ENCODE measurements around the gene UBAP2. TPM values are rescaled to one million over a fixed set of nuclear protein-coding genes. Genes with fewer than 3 reads are reported as not detected.
"Not testable (repeated sequence)": the region's sequence is repeated elsewhere in the genome, so short reads cannot be mapped to it uniquely, and the experiment has no call there.

Gene UBAP2
- total RNA-seq, 1 experiment from 2014 or later: 62.5 TPM

DNA sequence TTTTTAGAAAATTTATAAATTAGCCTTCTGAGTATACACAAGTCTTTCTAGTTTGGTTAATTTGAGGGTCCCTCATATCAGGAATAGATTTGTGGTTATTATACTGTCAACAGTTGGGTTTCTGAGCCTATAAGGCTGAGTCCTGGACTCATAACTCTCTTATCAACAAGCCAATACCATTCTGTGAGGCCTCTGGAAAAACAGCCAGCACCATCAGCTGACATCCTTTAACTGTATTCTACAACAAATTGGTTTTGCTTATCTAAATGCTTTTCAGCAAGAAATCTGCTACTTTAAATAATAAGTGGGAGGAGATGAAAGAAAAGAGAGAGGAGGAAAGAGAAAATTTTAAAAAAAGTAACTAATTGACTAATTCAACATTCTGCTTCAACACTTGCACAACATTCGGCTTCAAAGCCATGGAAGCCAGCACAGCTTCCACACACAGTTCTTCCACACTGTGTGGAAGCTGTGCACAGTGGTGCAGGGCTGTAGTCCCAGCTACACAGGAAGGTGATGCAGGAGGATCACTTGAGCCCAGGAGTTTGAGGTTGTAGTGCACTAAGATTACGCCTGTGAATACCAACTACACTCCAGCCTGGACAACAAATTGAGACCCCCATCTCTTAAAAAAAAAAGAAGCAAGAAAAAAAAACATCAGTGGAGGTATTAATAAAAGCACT is 84.5 kb downstream of the UBAP2 start:
- H3K27ac ChIP-seq (ENCODE audit: low read depth, low read length, poor library complexity, severe bottlenecking): no peak overlapping the region
- H3K4me3 ChIP-seq (ENCODE audit: low read depth, low read length, poor library complexity, severe bottlenecking): no peak overlapping the region
- no peaks in the 10 kb centered on the region for H3K27me3 ChIP-seq (replicated peaks; ENCODE audit: insufficient read depth, low read depth, low read length, poor library complexity)
- no peak for DNase-seq (ENCODE audit: low spot score)
- TF ChIP-seq, protein P1, sequence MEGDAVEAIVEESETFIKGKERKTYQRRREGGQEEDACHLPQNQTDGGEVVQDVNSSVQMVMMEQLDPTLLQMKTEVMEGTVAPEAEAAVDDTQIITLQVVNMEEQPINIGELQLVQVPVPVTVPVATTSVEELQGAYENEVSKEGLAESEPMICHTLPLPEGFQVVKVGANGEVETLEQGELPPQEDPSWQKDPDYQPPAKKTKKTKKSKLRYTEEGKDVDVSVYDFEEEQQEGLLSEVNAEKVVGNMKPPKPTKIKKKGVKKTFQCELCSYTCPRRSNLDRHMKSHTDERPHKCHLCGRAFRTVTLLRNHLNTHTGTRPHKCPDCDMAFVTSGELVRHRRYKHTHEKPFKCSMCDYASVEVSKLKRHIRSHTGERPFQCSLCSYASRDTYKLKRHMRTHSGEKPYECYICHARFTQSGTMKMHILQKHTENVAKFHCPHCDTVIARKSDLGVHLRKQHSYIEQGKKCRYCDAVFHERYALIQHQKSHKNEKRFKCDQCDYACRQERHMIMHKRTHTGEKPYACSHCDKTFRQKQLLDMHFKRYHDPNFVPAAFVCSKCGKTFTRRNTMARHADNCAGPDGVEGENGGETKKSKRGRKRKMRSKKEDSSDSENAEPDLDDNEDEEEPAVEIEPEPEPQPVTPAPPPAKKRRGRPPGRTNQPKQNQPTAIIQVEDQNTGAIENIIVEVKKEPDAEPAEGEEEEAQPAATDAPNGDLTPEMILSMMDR (conservative IDR thresholded peaks at IDR 0.05; ENCODE audit: low read depth, low read length): no peak
- no peak for TF ChIP-seq EZH2 (IDR thresholded peaks at IDR 0.05; ENCODE audit: borderline replicate concordance, low read depth, low read length, poor library complexity, severe bottlenecking)
- intact Hi-C loops (cut with micrococcal nuclease; ENCODE audit: unreplicated experiment): no loop called here
- BruUV-seq (replicated peaks): no TSS peak
- CTCF ChIA-PET: no interaction called here
- H3K9me3 ChIP-seq (ENCODE audit: low read depth, low read length, poor library complexity, severe bottlenecking): no peaks in the 10 kb centered on the region
- POLR2A ChIA-PET (ENCODE audit: low non-redundant PET): no interaction called here
- peaks cover 19% of the 10 kb centered on the region for H3K36me3 ChIP-seq (ENCODE audit: insufficient read depth, low read length, poor library complexity, severe bottlenecking)
- H3K4me1 ChIP-seq (ENCODE audit: insufficient read depth, low read length, poor library complexity, severe bottlenecking): no peaks in the 10 kb centered on the region

DNA sequence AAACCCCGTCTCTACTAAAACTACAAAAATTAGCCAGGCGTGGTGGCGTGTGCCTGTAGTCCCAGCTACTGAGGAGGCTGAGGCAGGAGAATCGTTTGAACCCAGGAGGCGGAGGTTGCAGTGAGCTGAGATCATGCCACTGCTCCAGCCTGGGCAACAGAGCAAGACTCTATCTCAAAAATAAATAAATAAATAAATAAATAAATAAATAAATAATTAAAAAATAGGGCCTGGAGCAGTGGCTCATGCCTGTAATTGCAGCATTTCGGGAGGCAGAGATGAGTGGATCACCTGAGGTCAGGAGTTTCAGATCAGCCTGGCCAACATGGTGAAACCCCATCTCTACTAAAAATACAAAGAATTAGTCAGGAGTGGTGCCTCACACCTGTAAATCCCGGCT is 86.2 kb downstream of the UBAP2 start:
- DNase-seq (ENCODE audit: low spot score); POLR2A ChIA-PET (ENCODE audit: low non-redundant PET); H3K27ac ChIP-seq (ENCODE audit: low read depth, low read length, poor library complexity, severe bottlenecking); intact Hi-C loops (cut with micrococcal nuclease; ENCODE audit: unreplicated experiment); H3K27me3 ChIP-seq (replicated peaks; ENCODE audit: insufficient read depth, low read depth, low read length, poor library complexity); H3K9me3 ChIP-seq (ENCODE audit: low read depth, low read length, poor library complexity, severe bottlenecking); CTCF ChIA-PET; H3K4me1 ChIP-seq (ENCODE audit: insufficient read depth, low read length, poor library complexity, severe bottlenecking); BruUV-seq (replicated peaks); H3K4me3 ChIP-seq (ENCODE audit: low read depth, low read length, poor library complexity, severe bottlenecking): not testable (repeated sequence)
- H3K36me3 ChIP-seq (ENCODE audit: insufficient read depth, low read length, poor library complexity, severe bottlenecking): peaks cover 22% of the 10 kb centered on the region

DNA sequence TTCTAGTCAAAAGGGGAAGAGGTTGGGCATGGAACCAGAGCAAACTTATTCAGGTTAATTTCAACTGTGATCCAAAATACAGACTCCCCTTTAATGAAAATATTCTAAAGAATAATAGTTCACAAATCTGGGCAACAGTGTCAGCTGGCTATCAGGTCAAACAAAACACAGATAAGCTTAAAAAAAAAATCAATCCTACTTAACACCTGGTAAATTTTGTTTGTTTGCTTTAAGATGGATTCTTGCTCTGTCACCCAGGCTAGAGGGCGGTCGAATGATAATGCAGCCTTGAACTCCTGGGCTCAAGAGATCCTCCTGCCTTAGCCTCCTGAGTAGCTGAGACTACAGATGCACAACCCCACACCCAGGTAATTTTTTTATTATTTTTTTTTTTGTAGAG is 89.0 kb downstream of the UBAP2 start:
- CTCF ChIA-PET: no interaction called here
- Histone ChIP-seq H3K27ac (ENCODE audit: low read depth, low read length, poor library complexity, severe bottlenecking) (no peak overlapping the region), H3K4me3 (ENCODE audit: low read depth, low read length, poor library complexity, severe bottlenecking) (no peak overlapping the region), H3K36me3 (ENCODE audit: insufficient read depth, low read length, poor library complexity, severe bottlenecking) (peaks cover 33% of the 10 kb centered on the region), H3K4me1 (ENCODE audit: insufficient read depth, low read length, poor library complexity, severe bottlenecking) (no peaks in the 10 kb centered on the region), H3K27me3 (replicated peaks; ENCODE audit: insufficient read depth, low read depth, low read length, poor library complexity) (no peaks in the 10 kb centered on the region), H3K9me3 (ENCODE audit: low read depth, low read length, poor library complexity, severe bottlenecking) (no peaks in the 10 kb centered on the region)
- no TSS peak for BruUV-seq (replicated peaks)
- no peak for DNase-seq (ENCODE audit: low spot score)
- TF ChIP-seq EZH2 (IDR thresholded peaks at IDR 0.05; ENCODE audit: borderline replicate concordance, low read depth, low read length, poor library complexity, severe bottlenecking): no peak
- TF ChIP-seq, protein P1 (conservative IDR thresholded peaks at IDR 0.05; ENCODE audit: low read depth, low read length): no peak
- intact Hi-C loops (cut with micrococcal nuclease; ENCODE audit: unreplicated experiment): no loop called here
- POLR2A ChIA-PET (ENCODE audit: low non-redundant PET): no interaction called here

DNA sequence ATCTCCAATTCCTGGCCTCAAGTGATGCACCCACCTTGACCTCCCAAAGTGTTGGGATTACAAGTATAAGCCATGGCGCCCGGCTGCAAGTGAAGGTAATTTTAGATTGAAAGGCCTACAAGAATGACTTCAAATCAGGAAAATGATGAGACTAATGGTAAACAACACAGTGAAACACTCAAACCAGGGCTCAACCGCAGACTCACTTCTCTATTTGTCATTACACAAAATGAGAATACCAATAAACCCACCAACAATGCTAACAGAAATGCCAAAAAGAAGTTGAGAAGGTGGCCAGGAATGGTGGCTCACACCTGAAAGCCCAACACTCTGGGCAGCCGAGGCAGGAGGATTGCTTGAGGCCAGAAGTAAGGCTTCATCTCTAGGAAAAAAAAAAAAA is 92.1 kb downstream of the UBAP2 start:
- no peak overlapping the region for H3K27ac ChIP-seq (ENCODE audit: low read depth, low read length, poor library complexity, severe bottlenecking)
- H3K9me3 ChIP-seq (ENCODE audit: low read depth, low read length, poor library complexity, severe bottlenecking): no peaks in the 10 kb centered on the region
- no peaks in the 10 kb centered on the region for H3K27me3 ChIP-seq (replicated peaks; ENCODE audit: insufficient read depth, low read depth, low read length, poor library complexity)
- H3K4me1 ChIP-seq (ENCODE audit: insufficient read depth, low read length, poor library complexity, severe bottlenecking): no peaks in the 10 kb centered on the region
- ChIA-PET POLR2A (ENCODE audit: low non-redundant PET) (no interaction called here), CTCF (no interaction called here)
- peaks cover 56% of the 10 kb centered on the region for H3K36me3 ChIP-seq (ENCODE audit: insufficient read depth, low read length, poor library complexity, severe bottlenecking)
- BruUV-seq (replicated peaks): no TSS peak
- no peak overlapping the region for H3K4me3 ChIP-seq (ENCODE audit: low read depth, low read length, poor library complexity, severe bottlenecking)
- no peak for DNase-seq (ENCODE audit: low spot score)
- intact Hi-C loops (cut with micrococcal nuclease; ENCODE audit: unreplicated experiment): no loop called here
- no peak for TF ChIP-seq EZH2 (IDR thresholded peaks at IDR 0.05; ENCODE audit: borderline replicate concordance, low read depth, low read length, poor library complexity, severe bottlenecking)
- TF ChIP-seq, protein P1 (conservative IDR thresholded peaks at IDR 0.05; ENCODE audit: low read depth, low read length): no peak
